Keratinocyte (primary cell): Measurements from ENCODE around the gene STRADA. TPM values are rescaled to one million over a fixed set of nuclear protein-coding genes. Genes with fewer than 3 reads are reported as not detected.

Experiments
- DNase-seq: peaks from one replicate; pipeline ENCODE4 v3.0.0-alpha.2; 2011; ENCODE audit warnings: low read depth, missing footprints, low spot score
- FAIRE-seq: peaks from 2 replicates; lab custom pipeline; 2011; peaks lifted over from hg19 to GRCh38; lab: Jason Lieb, UNC
- H2AFZ ChIP-seq: 2 replicates; pipeline ENCODE4 v1.6.0; 2012; ENCODE audit warnings: low read length, control low read depth, inconsistent platforms; ENCODE audit not compliant: control insufficient read depth
- H3K27ac ChIP-seq: 2 replicates; pipeline ENCODE4 v1.5.1; 2011; ENCODE audit warnings: low read length; ENCODE audit not compliant: control insufficient read depth, insufficient read depth
- H3K27me3 ChIP-seq: 3 replicates; pipeline ENCODE4 v1.6.0; 2011; ENCODE audit warnings: low read length; ENCODE audit not compliant: control insufficient read depth, insufficient read depth; ENCODE audit errors: extremely low read depth
- H3K36me3 ChIP-seq, 2 experiments: 2 replicates in 1 of 2; 3 replicates in 1 of 2; pipeline ENCODE4 v1.5.1; 2011; ENCODE audit warnings: low read length in 2 of 2, mild to moderate bottlenecking in 1 of 2; ENCODE audit not compliant: control insufficient read depth in 2 of 2, insufficient read depth in 2 of 2; ENCODE audit errors: extremely low read depth in 1 of 2
- H3K4me1 ChIP-seq: 3 replicates; pipeline ENCODE4 v1.5.1; 2011; ENCODE audit warnings: low read length; ENCODE audit not compliant: control insufficient read depth, insufficient read depth; ENCODE audit errors: extremely low read depth
- H3K4me2 ChIP-seq: 3 replicates; pipeline ENCODE4 v1.6.0; 2011; ENCODE audit warnings: low read depth, low read length; ENCODE audit not compliant: control insufficient read depth, insufficient read depth; ENCODE audit errors: extremely low read depth
- H3K4me3 ChIP-seq, 3 experiments: fragments of 200-600 bp in 1 of 3; sonication (generic) in 1 of 3; 2 replicates in 2 of 3; 3 replicates in 1 of 3; pipeline ENCODE4 v1.5.1; 2011 to 2016; ENCODE audit warnings: low read length in 3 of 3, mild to moderate bottlenecking in 3 of 3, control low read depth in 2 of 3, inconsistent platforms in 1 of 3, low read depth in 1 of 3, mixed read lengths in 1 of 3, mixed run types in 1 of 3, moderate library complexity in 1 of 3; ENCODE audit not compliant: control insufficient read depth in 2 of 3, insufficient read depth in 2 of 3; ENCODE audit errors: extremely low read depth in 1 of 3
- H3K79me2 ChIP-seq: 2 replicates; pipeline ENCODE4 v1.6.0; 2012; ENCODE audit warnings: low read length; ENCODE audit not compliant: control insufficient read depth, insufficient read depth
- H3K9ac ChIP-seq: 3 replicates; pipeline ENCODE4 v1.6.0; 2011; ENCODE audit warnings: low read length; ENCODE audit not compliant: control insufficient read depth, insufficient read depth; ENCODE audit errors: extremely low read depth
- H3K9me1 ChIP-seq: 3 replicates; pipeline ENCODE4 v1.6.0; 2011; ENCODE audit warnings: low read length; ENCODE audit not compliant: control insufficient read depth, insufficient read depth; ENCODE audit errors: extremely low read depth
- H3K9me3 ChIP-seq: 2 replicates; pipeline ENCODE4 v1.5.1; 2012; ENCODE audit warnings: low read depth, low read length; ENCODE audit not compliant: control insufficient read depth
- H4K20me1 ChIP-seq: 3 replicates; pipeline ENCODE4 v1.6.0; 2011; ENCODE audit warnings: low read length; ENCODE audit not compliant: control insufficient read depth, insufficient read depth; ENCODE audit errors: extremely low read depth
- EZH2 ChIP-seq: IDR thresholded peaks from one replicate; pipeline ENCODE4 v1.6.1; 2012; ENCODE audit warnings: inconsistent platforms, mild to moderate bottlenecking, low read length, moderate library complexity
- dilution Hi-C: fragments of 300-500 bp; cut with MboI; formaldehyde crosslinking; loops from one replicate; pipeline ENCODE4 v1.7.0; 2020; ENCODE audit warnings: low sequenced_read_pairs; ENCODE audit not compliant: extremely low pct_ligation_motif_present
- polyA plus RNA-seq, 5 experiments: library from polyadenylated mRNA; depleted of rRNA in 3 of 5; stranded (reverse) in 3 of 5; stranded (forward) in 1 of 5; unstranded in 1 of 5; fragments of >200 nt; gene quantifications; 1 replicate in 1 of 5; 2 replicates in 3 of 5; 3 replicates in 1 of 5; pipeline versions ENCODE4 v1.2.1 to v1.2.3, GENCODE V29; 2011 to 2012; ENCODE audit warnings: missing spikeins in 2 of 5, low read depth in 1 of 5, low replicate concordance in 1 of 5
- TF ChIP-seq, protein P1 (sequence below), 3 experiments: IDR thresholded peaks in 1 of 3; conservative IDR thresholded peaks in 1 of 3; optimal IDR thresholded peaks in 1 of 3; 2 replicates in 2 of 3; 3 replicates in 1 of 3; pipeline versions ENCODE3 to v1.5.1; 2011; ENCODE audit warnings: low read length in 3 of 3, mild to moderate bottlenecking in 3 of 3, moderate library complexity in 2 of 3, control low read depth in 1 of 3, inconsistent platforms in 1 of 3; ENCODE audit not compliant: insufficient read depth in 2 of 3; ENCODE audit errors: extremely low read depth in 1 of 3

The STRADA gene
- polyA plus RNA-seq, 1 donor (not counting 4 experiments of a cell fraction or from before 2014, with no cell fraction given) = 25.9 TPM

DNA sequence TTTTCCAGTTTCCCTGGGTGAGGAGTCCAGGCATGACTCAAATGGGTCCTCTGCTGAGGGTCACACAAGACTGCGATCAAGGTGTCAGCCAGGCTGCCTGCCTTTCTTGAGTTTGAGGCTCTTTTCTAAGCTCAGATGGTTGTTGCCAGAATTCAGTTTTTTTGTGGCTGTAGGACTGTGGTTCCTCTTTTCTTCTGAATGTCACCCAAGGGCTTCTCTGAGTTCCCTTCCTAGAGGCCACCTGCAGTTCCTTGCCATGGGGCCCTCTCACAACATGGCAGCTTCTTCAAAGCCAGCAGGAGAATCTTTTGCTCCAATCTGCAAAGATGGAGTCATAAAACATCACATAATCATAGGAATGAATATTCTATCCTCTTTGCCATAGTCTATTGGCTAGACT is 59.2 kb downstream of the STRADA start:
- no peaks in the 10 kb centered on the region for H3K4me1 ChIP-seq
- DNase-seq (no peak), FAIRE-seq (no peak)
- peaks cover 4 to 9% of the 10 kb centered on the region in 2 experiments for H3K36me3 ChIP-seq
- dilution Hi-C loops = no loop called here
- H2AFZ ChIP-seq = no peak overlapping the region
- no peak for TF ChIP-seq EZH2
- TF ChIP-seq, protein P1, sequence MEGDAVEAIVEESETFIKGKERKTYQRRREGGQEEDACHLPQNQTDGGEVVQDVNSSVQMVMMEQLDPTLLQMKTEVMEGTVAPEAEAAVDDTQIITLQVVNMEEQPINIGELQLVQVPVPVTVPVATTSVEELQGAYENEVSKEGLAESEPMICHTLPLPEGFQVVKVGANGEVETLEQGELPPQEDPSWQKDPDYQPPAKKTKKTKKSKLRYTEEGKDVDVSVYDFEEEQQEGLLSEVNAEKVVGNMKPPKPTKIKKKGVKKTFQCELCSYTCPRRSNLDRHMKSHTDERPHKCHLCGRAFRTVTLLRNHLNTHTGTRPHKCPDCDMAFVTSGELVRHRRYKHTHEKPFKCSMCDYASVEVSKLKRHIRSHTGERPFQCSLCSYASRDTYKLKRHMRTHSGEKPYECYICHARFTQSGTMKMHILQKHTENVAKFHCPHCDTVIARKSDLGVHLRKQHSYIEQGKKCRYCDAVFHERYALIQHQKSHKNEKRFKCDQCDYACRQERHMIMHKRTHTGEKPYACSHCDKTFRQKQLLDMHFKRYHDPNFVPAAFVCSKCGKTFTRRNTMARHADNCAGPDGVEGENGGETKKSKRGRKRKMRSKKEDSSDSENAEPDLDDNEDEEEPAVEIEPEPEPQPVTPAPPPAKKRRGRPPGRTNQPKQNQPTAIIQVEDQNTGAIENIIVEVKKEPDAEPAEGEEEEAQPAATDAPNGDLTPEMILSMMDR (optimal IDR thresholded peaks at IDR 0.05 in 1 of 3, IDR thresholded peaks at IDR 0.05 in 1 of 3, conservative IDR thresholded peaks at IDR 0.05 in 1 of 3; ENCODE audit: extremely low read depth in 1 of 3, insufficient read depth in 2 of 3, low read length in 3 of 3) = no peak
- H3K9me1 ChIP-seq = no peaks in the 10 kb centered on the region
- no peak overlapping the region for H3K27ac ChIP-seq
- H3K9ac ChIP-seq = no peak overlapping the region
- no peak overlapping the region for H3K4me2 ChIP-seq
- H3K27me3 ChIP-seq = no peaks in the 10 kb centered on the region
- H3K79me2 ChIP-seq = no peaks in the 10 kb centered on the region
- no peaks in the 10 kb centered on the region for H4K20me1 ChIP-seq
- no peak overlapping the region for H3K4me3 ChIP-seq
- H3K9me3 ChIP-seq = no peaks in the 10 kb centered on the region

DNA sequence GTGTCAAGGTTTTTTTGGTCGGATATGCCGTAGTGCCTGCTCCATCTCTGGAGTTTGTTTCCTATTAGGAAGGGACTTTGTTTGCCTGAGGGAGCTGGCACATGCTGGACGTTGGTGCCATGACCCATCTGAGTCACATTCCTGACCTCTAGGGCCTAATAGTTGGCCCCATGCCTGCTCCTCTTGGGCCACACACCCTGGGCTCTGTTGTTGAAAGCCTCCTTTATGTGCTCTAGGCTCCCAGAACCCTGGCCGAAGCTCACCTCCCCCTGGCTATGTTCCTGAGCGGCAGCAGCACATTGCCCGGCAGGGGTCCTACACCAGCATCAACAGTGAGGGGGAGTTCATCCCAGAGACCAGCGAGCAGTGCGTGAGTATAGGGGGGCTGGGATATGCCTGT is 60.1 kb downstream of the STRADA start:
- DNase-seq (no peak), FAIRE-seq (no peak)
- dilution Hi-C loops = no loop called here
- Histone ChIP-seq H3K4me3 (no peak overlapping the region), H3K9ac (no peak overlapping the region), H3K36me3 (peaks cover 4 to 11% of the 10 kb centered on the region in 2 experiments), H3K27me3 (no peaks in the 10 kb centered on the region), H3K9me3 (no peaks in the 10 kb centered on the region), H4K20me1 (no peaks in the 10 kb centered on the region), H3K9me1 (no peaks in the 10 kb centered on the region), H3K27ac (no peak overlapping the region), H3K4me2 (no peak overlapping the region), H3K4me1 (no peaks in the 10 kb centered on the region), H3K79me2 (no peaks in the 10 kb centered on the region), H2AFZ (no peak overlapping the region)
- no peak for TF ChIP-seq EZH2

DNA sequence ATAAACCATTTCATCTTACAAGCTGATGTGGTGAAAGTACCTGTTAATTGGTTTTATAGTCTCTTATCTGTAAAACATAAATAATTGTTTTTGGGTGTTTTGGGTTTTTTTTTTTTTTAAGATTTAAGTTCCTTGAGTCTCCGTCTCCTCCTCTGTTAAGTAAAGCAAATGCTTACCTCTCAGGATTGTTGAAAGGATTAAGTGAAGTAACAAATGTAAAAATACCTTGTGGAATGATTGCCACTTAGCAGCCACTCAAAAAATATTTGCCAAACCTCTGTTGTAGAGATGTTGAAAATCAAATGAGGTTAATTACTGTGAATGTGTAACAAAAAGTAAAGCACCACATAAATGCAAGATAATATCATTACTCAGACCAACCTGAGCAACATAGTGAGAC is 60.9 kb downstream of the STRADA start:
- H2AFZ ChIP-seq = no peak overlapping the region
- peaks cover 4 to 11% of the 10 kb centered on the region in 2 experiments for H3K36me3 ChIP-seq
- TF ChIP-seq EZH2 = no peak
- TF ChIP-seq, protein P1 (optimal IDR thresholded peaks at IDR 0.05 in 1 of 3, IDR thresholded peaks at IDR 0.05 in 1 of 3, conservative IDR thresholded peaks at IDR 0.05 in 1 of 3; ENCODE audit: extremely low read depth in 1 of 3, insufficient read depth in 2 of 3, low read length in 3 of 3) = no peak
- H3K4me3 ChIP-seq = no peak overlapping the region
- H3K79me2 ChIP-seq = no peaks in the 10 kb centered on the region
- no peak for DNase-seq
- H3K27ac ChIP-seq = no peak overlapping the region
- no peak for FAIRE-seq
- no peaks in the 10 kb centered on the region for H3K9me3 ChIP-seq
- peaks cover 6% of the 10 kb centered on the region for H3K4me1 ChIP-seq
- no peaks in the 10 kb centered on the region for H3K9me1 ChIP-seq
- dilution Hi-C loops = no loop called here
- no peaks in the 10 kb centered on the region for H3K27me3 ChIP-seq
- no peak overlapping the region for H3K4me2 ChIP-seq
- H3K9ac ChIP-seq = no peak overlapping the region
- no peaks in the 10 kb centered on the region for H4K20me1 ChIP-seq
